Spleen (tissue), 11 donors: ENCODE data around the gene GNG10. TPM values are rescaled to one million over a fixed set of nuclear protein-coding genes. Genes with fewer than 3 reads are reported as not detected.
"Not testable (repeated sequence)": the region's sequence is repeated elsewhere in the genome, so short reads cannot be mapped to it uniquely, and the experiment has no call there.

Experiments
- DNase-seq: peaks from one replicate; pipeline ENCODE4 v3.0.0-alpha.2; 2020
- H3K27ac ChIP-seq, 8 donors: fragments of 200-600 bp; sonication (generic) in 7 of 8; 1 replicate in 4 of 8; 2 replicates in 4 of 8; pipeline versions ENCODE4 v1.5.0 to v1.8.0; 2016 to 2021; ENCODE audit warnings: inconsistent platforms in 4 of 8, mild to moderate bottlenecking in 4 of 8, moderate library complexity in 1 of 8
- H3K27me3 ChIP-seq, 7 donors: fragments of 200-600 bp; sonication (generic) in 6 of 7; replicated peaks in 1 of 7; 1 replicate in 4 of 7; 2 replicates in 3 of 7; pipeline versions ENCODE4 v1.5.0 to v1.8.0; 2016 to 2021; ENCODE audit warnings: inconsistent platforms in 3 of 7, mild to moderate bottlenecking in 1 of 7
- H3K36me3 ChIP-seq, 6 donors: fragments of 200-600 bp; sonication (generic) in 5 of 6; 1 replicate in 4 of 6; 2 replicates in 2 of 6; pipeline versions ENCODE4 v1.5.0 to v1.8.0; 2016 to 2021; ENCODE audit warnings: inconsistent platforms in 2 of 6
- H3K4me1 ChIP-seq, 6 donors: fragments of 200-600 bp; sonication (generic) in 5 of 6; 1 replicate in 3 of 6; 2 replicates in 3 of 6; pipeline versions ENCODE4 v1.5.0 to v1.8.0; 2016 to 2021; ENCODE audit warnings: inconsistent platforms in 3 of 6
- H3K4me3 ChIP-seq, 8 donors: fragments of 200-600 bp; sonication (generic) in 7 of 8; 1 replicate in 4 of 8; 2 replicates in 4 of 8; pipeline versions ENCODE4 v1.5.0 to v1.8.0; 2016 to 2021; ENCODE audit warnings: inconsistent platforms in 4 of 8, mild to moderate bottlenecking in 4 of 8, moderate library complexity in 2 of 8
- H3K9me3 ChIP-seq, 8 donors: fragments of 200-600 bp; sonication (generic) in 7 of 8; 1 replicate in 4 of 8; 2 replicates in 4 of 8; pipeline versions ENCODE4 v1.5.0 to v1.8.0; 2016 to 2021; ENCODE audit warnings: inconsistent platforms in 4 of 8
- CTCF ChIP-seq, 11 experiments: fragments of 200-600 bp in 7 of 11; fragments of 450-650 bp in 4 of 11; sonication (generic) in 4 of 11; IDR thresholded peaks in 8 of 11; conservative IDR thresholded peaks in 3 of 11; 1 replicate in 7 of 11; 2 replicates in 4 of 11; pipeline versions ENCODE4 v1.4.0 to v1.8.0; 2016 to 2021; ENCODE audit warnings: antibody characterized with exemption in 11 of 11, inconsistent platforms in 4 of 11, mild to moderate bottlenecking in 1 of 11
- POLR2A ChIP-seq, 3 donors: fragments of 450-650 bp; IDR thresholded peaks; one replicate each; pipeline ENCODE4 v1.5.1; 2017; ENCODE audit warnings: antibody characterized with exemption in 3 of 3, mild to moderate bottlenecking in 1 of 3
- POLR2AphosphoS5 ChIP-seq, 3 donors: sonication (generic); formaldehyde crosslinking; IDR thresholded peaks; one replicate each; pipeline ENCODE4 v1.5.1; 2017; ENCODE audit warnings: antibody characterized with exemption in 3 of 3
- whole genome bisulfite sequencing, 5 donors: extraction: QIAGEN DNeasy Blood & Tissue Kit in 3 of 5; methylation state at CpG; one replicate each; pipeline versions ENCODE4 v1.1.5 to v1.1.7; 2013 to 2018; 5-methylcytosine and 5-hydroxymethylcytosine counted together
- intact Hi-C: fragments of 100-400 bp; cut with DNase I; formaldehyde crosslinking; loops from one replicate; pipeline ENCODE4 v1.15.0; 2023; ENCODE audit warnings: low total_unique reads
- polyA plus RNA-seq, 3 donors: library from polyadenylated mRNA; stranded (reverse); fragments of 200-250 nt; gene quantifications; one replicate each; pipeline ENCODE4 v1.2.1, GENCODE V29; 2013
- total RNA-seq, 7 donors: library from RNA; depleted of rRNA in 3 of 7; stranded (reverse); fragments of >200 nt in 3 of 7; fragmentation: NEBNext Ultra II Directional in 4 of 7; extraction: Animal tissue kit (Norgen Biotek cat#: 25700) in 4 of 7; gene quantifications; one replicate each; pipeline versions ENCODE4 v1.1.0 to v1.2.1, GENCODE V29; 2016 to 2021
- donor health status: healthy with polysubstance abuse.
- donor health status: DM: no; HTN: no; CAD: no; lungs with moderate emphysema.
- donor health status: DM: no; HTN: no; CAD: no.
- donor health status: Bipolar disorder and iron deficiency.
- donor health status: healthy.
- donor health status: DM: no; HTN: no; CAD: no.
- donor health status: DM: yes; HTN: yes; CAD: no.

Gene GNG10
- total and polyA plus RNA-seq, 10 donors = 34.0 to 141 (median 52.6) TPM

DNA sequence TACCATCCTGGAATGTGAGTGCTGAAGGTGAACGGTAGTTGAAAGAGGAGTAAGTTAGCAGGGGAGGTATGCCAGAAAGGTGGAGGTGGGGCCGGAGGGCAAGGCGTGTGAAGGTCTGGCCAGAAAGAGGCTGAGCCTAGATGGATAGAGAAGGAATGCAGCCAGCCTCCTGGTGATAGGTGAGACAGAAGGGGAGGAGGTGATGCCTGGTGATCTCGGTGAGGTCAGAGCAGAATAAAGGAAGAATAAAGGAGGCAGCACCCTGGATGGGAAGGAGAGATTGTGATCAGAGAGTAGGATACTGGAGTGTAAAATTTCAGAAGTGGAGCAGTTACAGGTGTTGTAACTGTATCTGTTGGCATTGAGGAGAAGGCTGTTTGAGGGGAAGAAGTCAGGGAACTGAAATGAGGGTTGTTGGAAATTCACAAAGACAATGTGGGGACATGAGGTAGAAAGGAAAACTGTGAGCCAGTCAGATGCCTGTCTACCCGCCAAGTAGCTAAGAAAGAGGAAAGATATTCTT, 2.0 kb downstream of the GNG10 start:
- Histone ChIP-seq H3K27ac (peak overlapping the region; percentile 42 to 97 (median 90)), H3K27me3 (no peaks in the 10 kb centered on the region), H3K4me3 (peak overlapping the region in 5 of 8 donors; percentile 67 to 97 (median 86)), H3K9me3 (no peaks in the 10 kb centered on the region), H3K36me3 (peaks cover 0 to 38% (median 17%) of the 10 kb centered on the region in 6 donors), H3K4me1 (peaks cover 13 to 48% (median 23%) of the 10 kb centered on the region in 6 donors)
- intact Hi-C loops = no loop called here
- DNase-seq = no peak
- TF ChIP-seq POLR2A (IDR thresholded peaks at IDR 0.05) (no peak), CTCF (IDR thresholded peaks at IDR 0.05 in 8 of 11, conservative IDR thresholded peaks at IDR 0.05 in 3 of 11) (no peak), POLR2AphosphoS5 (IDR thresholded peaks at IDR 0.05) (no peak)
- WGBS, 5 donors = 59 to 75% (median 70%) methylated on average over 5 of the region's 5 CpGs

DNA sequence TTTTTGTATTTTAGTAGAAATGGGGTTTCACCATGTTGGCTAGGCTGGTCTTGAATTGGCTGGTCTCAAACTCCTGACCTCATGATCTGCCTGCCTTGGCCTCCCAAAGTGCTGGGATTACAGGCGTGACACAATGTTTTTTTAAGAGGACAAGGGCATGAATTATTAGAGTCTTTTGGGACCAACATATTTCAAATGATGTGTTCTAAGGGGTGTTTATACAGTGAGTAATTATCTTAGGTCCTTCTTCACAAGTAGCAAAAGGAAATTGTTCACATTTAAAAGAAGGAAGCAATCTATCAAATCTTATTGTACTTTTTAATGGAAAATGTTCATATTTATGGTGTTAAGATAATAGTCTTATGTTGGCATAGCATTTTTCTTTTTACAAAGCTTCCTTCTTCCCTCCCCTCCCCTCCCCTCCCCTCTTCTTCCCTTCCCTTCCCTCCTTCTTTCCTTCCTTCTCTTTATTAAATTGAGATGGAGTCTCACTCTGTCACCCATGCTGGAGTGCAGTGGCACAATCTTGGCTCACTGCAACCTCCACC, 6.7 kb downstream of the GNG10 start:
- DNase-seq = no peak
- Histone ChIP-seq H3K27me3 (no peaks in the 10 kb centered on the region), H3K9me3 (no peaks in the 10 kb centered on the region), H3K4me1 (peaks cover 4 to 27% (median 5%) of the 10 kb centered on the region in 6 donors), H3K36me3 (peaks cover 0 to 70% (median 34%) of the 10 kb centered on the region in 6 donors), H3K27ac (no peak overlapping the region), H3K4me3 (no peak overlapping the region)
- TF ChIP-seq CTCF (IDR thresholded peaks at IDR 0.05 in 8 of 11, conservative IDR thresholded peaks at IDR 0.05 in 3 of 11) = no peak
- TF ChIP-seq POLR2AphosphoS5 (IDR thresholded peaks at IDR 0.05) = no peak
- no peak for TF ChIP-seq POLR2A (IDR thresholded peaks at IDR 0.05)
- intact Hi-C loops = no loop called here
- WGBS, 5 donors = 83 to 94% (median 92%) methylated on average over 1 of the region's 1 CpG

- H3K9me3 ChIP-seq, H3K4me3 ChIP-seq, DNase-seq, intact Hi-C loops, H3K27ac ChIP-seq, H3K27me3 ChIP-seq: not testable (repeated sequence)
- 87 to 97% (median 90%) methylated on average over 11 of the region's 11 CpGs for WGBS, 5 donors
- Histone ChIP-seq H3K36me3 (peaks cover 0 to 70% (median 34%) of the 10 kb centered on the region in 6 donors), H3K4me1 (peaks cover 0 to 22% (median under 1%) of the 10 kb centered on the region in 6 donors)
Measured at GRCh38 chr9:111668601-111669000, 7.2 kb downstream of the GNG10 start.

GRCh38 chr9:111674319-111674718, 12.9 kb downstream of the GNG10 start:
- Histone ChIP-seq H3K4me1 (no peaks in the 10 kb centered on the region), H3K27me3 (no peaks in the 10 kb centered on the region), H3K9me3 (no peaks in the 10 kb centered on the region), H3K36me3 (peaks cover 0 to 66% (median 9%) of the 10 kb centered on the region in 6 donors), H3K27ac (no peak overlapping the region), H3K4me3 (no peak overlapping the region)
- TF ChIP-seq POLR2AphosphoS5 (IDR thresholded peaks at IDR 0.05) (no peak), CTCF (IDR thresholded peaks at IDR 0.05 in 8 of 11, conservative IDR thresholded peaks at IDR 0.05 in 3 of 11) (no peak), POLR2A (IDR thresholded peaks at IDR 0.05) (no peak)
- no peak for DNase-seq
- 97 to 99% (median 98%) methylated on average over 2 of the region's 2 CpGs for WGBS, 5 donors
- intact Hi-C loops = no loop called here
